Measurements from ENCODE around the gene BABAM2. TPM values are rescaled to one million over a fixed set of nuclear protein-coding genes. Genes with fewer than 3 reads are reported as not detected.

Gene BABAM2
- total and polyA plus RNA-seq, 4 donors, result 17.2 to 53.8 (median 36.5) TPM

GRCh38 chr2:28034696-28035095 is 144.2 kb downstream of the BABAM2 start:
- Histone ChIP-seq H3K27ac (ENCODE audit: low read depth in 1 of 2, low read length in 2 of 2) (no peak overlapping the region), H3K27me3 (ENCODE audit: control insufficient read depth in 1 of 2, insufficient read depth in 2 of 2, low read length in 1 of 2) (no peaks in the 10 kb centered on the region), H3K4me3 (ENCODE audit: low read length in 2 of 2) (no peak overlapping the region), H3K36me3 (ENCODE audit: control insufficient read depth in 1 of 2, insufficient read depth in 2 of 2, low read length in 1 of 2) (no peaks in the 10 kb centered on the region), H3K4me1 (ENCODE audit: control insufficient read depth in 1 of 2, insufficient read depth in 2 of 2, low read length in 2 of 2) (peaks cover 2 to 4% of the 10 kb centered on the region in 2 donors), H3K9me3 (ENCODE audit: control insufficient read depth, low read length) (no peaks in the 10 kb centered on the region)
- ATAC-seq (ENCODE audit: low FRiP score) (no peak), DNase-seq (no peak)
- intact Hi-C loops (cut with DNase I), result no loop called here
- 90 to 92% methylated on average over 6 of the region's 6 CpGs for WGBS, 2 donors

GRCh38 chr2:28035163-28035690 is 144.7 kb downstream of the BABAM2 start:
- DNase-seq (no peak), ATAC-seq (ENCODE audit: low FRiP score) (no peak)
- WGBS, 2 donors, result 95 to 96% methylated on average over 3 of the region's 3 CpGs
- H3K27ac ChIP-seq (ENCODE audit: low read depth in 1 of 2, low read length in 2 of 2), result no peak overlapping the region
- H3K9me3 ChIP-seq (ENCODE audit: control insufficient read depth, low read length), result no peaks in the 10 kb centered on the region
- intact Hi-C loops (cut with DNase I), result no loop called here
- peaks cover 2 to 4% of the 10 kb centered on the region in 2 donors for H3K4me1 ChIP-seq (ENCODE audit: control insufficient read depth in 1 of 2, insufficient read depth in 2 of 2, low read length in 2 of 2)
- no peaks in the 10 kb centered on the region for H3K36me3 ChIP-seq (ENCODE audit: control insufficient read depth in 1 of 2, insufficient read depth in 2 of 2, low read length in 1 of 2)
- no peaks in the 10 kb centered on the region for H3K27me3 ChIP-seq (ENCODE audit: control insufficient read depth in 1 of 2, insufficient read depth in 2 of 2, low read length in 1 of 2)
- no peak overlapping the region for H3K4me3 ChIP-seq (ENCODE audit: low read length in 2 of 2)

GRCh38 chr2:28035816-28036215 is 145.3 kb downstream of the BABAM2 start:
- Histone ChIP-seq H3K4me3 (ENCODE audit: low read length in 2 of 2) (no peak overlapping the region), H3K27ac (ENCODE audit: low read depth in 1 of 2, low read length in 2 of 2) (no peak overlapping the region), H3K9me3 (ENCODE audit: control insufficient read depth, low read length) (no peaks in the 10 kb centered on the region), H3K4me1 (ENCODE audit: control insufficient read depth in 1 of 2, insufficient read depth in 2 of 2, low read length in 2 of 2) (peaks cover 0 to 2% of the 10 kb centered on the region in 2 donors), H3K36me3 (ENCODE audit: control insufficient read depth in 1 of 2, insufficient read depth in 2 of 2, low read length in 1 of 2) (no peaks in the 10 kb centered on the region), H3K27me3 (ENCODE audit: control insufficient read depth in 1 of 2, insufficient read depth in 2 of 2, low read length in 1 of 2) (no peaks in the 10 kb centered on the region)
- DNase-seq (no peak), ATAC-seq (ENCODE audit: low FRiP score) (no peak)
- intact Hi-C loops (cut with DNase I), result no loop called here
- WGBS, 2 donors, result 98% methylated on average over 4 of the region's 4 CpGs

- Histone ChIP-seq H3K4me3 (ENCODE audit: low read length in 2 of 2) (no peak overlapping the region), H3K27ac (ENCODE audit: low read depth in 1 of 2, low read length in 2 of 2) (no peak overlapping the region), H3K36me3 (ENCODE audit: control insufficient read depth in 1 of 2, insufficient read depth in 2 of 2, low read length in 1 of 2) (no peaks in the 10 kb centered on the region), H3K9me3 (ENCODE audit: control insufficient read depth, low read length) (no peaks in the 10 kb centered on the region), H3K4me1 (ENCODE audit: control insufficient read depth in 1 of 2, insufficient read depth in 2 of 2, low read length in 2 of 2) (peaks cover 0 to 1% of the 10 kb centered on the region in 2 donors), H3K27me3 (ENCODE audit: control insufficient read depth in 1 of 2, insufficient read depth in 2 of 2, low read length in 1 of 2) (no peaks in the 10 kb centered on the region)
- 97 to 98% methylated on average over 1 of the region's 1 CpG for WGBS, 2 donors
- ATAC-seq (ENCODE audit: low FRiP score), result no peak
- intact Hi-C loops (cut with DNase I), result no loop called here
- no peak for DNase-seq
These were observed 145.8 kb downstream of the BABAM2 start for GRCh38 chr2:28036307-28036706.

- no peak overlapping the region for H3K27ac ChIP-seq (ENCODE audit: low read depth in 1 of 2, low read length in 2 of 2)
- no peaks in the 10 kb centered on the region for H3K9me3 ChIP-seq (ENCODE audit: control insufficient read depth, low read length)
- no peaks in the 10 kb centered on the region for H3K36me3 ChIP-seq (ENCODE audit: control insufficient read depth in 1 of 2, insufficient read depth in 2 of 2, low read length in 1 of 2)
- no peak overlapping the region for H3K4me3 ChIP-seq (ENCODE audit: low read length in 2 of 2)
- H3K4me1 ChIP-seq (ENCODE audit: control insufficient read depth in 1 of 2, insufficient read depth in 2 of 2, low read length in 2 of 2), result peaks cover 0 to 2% of the 10 kb centered on the region in 2 donors
- WGBS, 2 donors, result 86 to 89% methylated on average over 1 of the region's 1 CpG
- ATAC-seq (ENCODE audit: low FRiP score) (no peak), DNase-seq (no peak)
- no peaks in the 10 kb centered on the region for H3K27me3 ChIP-seq (ENCODE audit: control insufficient read depth in 1 of 2, insufficient read depth in 2 of 2, low read length in 1 of 2)
- intact Hi-C loops (cut with DNase I), result no loop called here
These were observed 148.2 kb downstream of the BABAM2 start for GRCh38 chr2:28038722-28039121.

- ATAC-seq (ENCODE audit: low FRiP score) (no peak), DNase-seq (no peak)
- WGBS, 2 donors, result 84 to 89% methylated on average over 8 of the region's 8 CpGs
- no peaks in the 10 kb centered on the region for H3K27me3 ChIP-seq (ENCODE audit: control insufficient read depth in 1 of 2, insufficient read depth in 2 of 2, low read length in 1 of 2)
- H3K27ac ChIP-seq (ENCODE audit: low read depth in 1 of 2, low read length in 2 of 2), result no peak overlapping the region
- H3K4me1 ChIP-seq (ENCODE audit: control insufficient read depth in 1 of 2, insufficient read depth in 2 of 2, low read length in 2 of 2), result peaks cover 0 to 2% of the 10 kb centered on the region in 2 donors
- intact Hi-C loops (cut with DNase I), result no loop called here
- H3K4me3 ChIP-seq (ENCODE audit: low read length in 2 of 2), result no peak overlapping the region
- H3K9me3 ChIP-seq (ENCODE audit: control insufficient read depth, low read length), result no peaks in the 10 kb centered on the region
- no peaks in the 10 kb centered on the region for H3K36me3 ChIP-seq (ENCODE audit: control insufficient read depth in 1 of 2, insufficient read depth in 2 of 2, low read length in 1 of 2)
These were observed 155.3 kb downstream of the BABAM2 start for GRCh38 chr2:28045676-28046351.

- 96 to 98% methylated on average over 2 of the region's 2 CpGs for WGBS, 2 donors
- Histone ChIP-seq H3K27me3 (ENCODE audit: control insufficient read depth in 1 of 2, insufficient read depth in 2 of 2, low read length in 1 of 2) (no peaks in the 10 kb centered on the region), H3K4me1 (ENCODE audit: control insufficient read depth in 1 of 2, insufficient read depth in 2 of 2, low read length in 2 of 2) (no peaks in the 10 kb centered on the region), H3K9me3 (ENCODE audit: control insufficient read depth, low read length) (no peaks in the 10 kb centered on the region), H3K36me3 (ENCODE audit: control insufficient read depth in 1 of 2, insufficient read depth in 2 of 2, low read length in 1 of 2) (no peaks in the 10 kb centered on the region), H3K27ac (ENCODE audit: low read depth in 1 of 2, low read length in 2 of 2) (no peak overlapping the region), H3K4me3 (ENCODE audit: low read length in 2 of 2) (no peak overlapping the region)
- ATAC-seq (ENCODE audit: low FRiP score) (no peak), DNase-seq (no peak)
- intact Hi-C loops (cut with DNase I), result no loop called here
These were observed 156.4 kb downstream of the BABAM2 start for GRCh38 chr2:28046921-28047320.

GRCh38 chr2:28047681-28048080 is 157.2 kb downstream of the BABAM2 start:
- H3K4me1 ChIP-seq (ENCODE audit: control insufficient read depth in 1 of 2, insufficient read depth in 2 of 2, low read length in 2 of 2), result no peaks in the 10 kb centered on the region
- no peak overlapping the region for H3K27ac ChIP-seq (ENCODE audit: low read depth in 1 of 2, low read length in 2 of 2)
- no peak overlapping the region for H3K4me3 ChIP-seq (ENCODE audit: low read length in 2 of 2)
- H3K27me3 ChIP-seq (ENCODE audit: control insufficient read depth in 1 of 2, insufficient read depth in 2 of 2, low read length in 1 of 2), result no peaks in the 10 kb centered on the region
- intact Hi-C loops (cut with DNase I), result no loop called here
- H3K9me3 ChIP-seq (ENCODE audit: control insufficient read depth, low read length), result no peaks in the 10 kb centered on the region
- H3K36me3 ChIP-seq (ENCODE audit: control insufficient read depth in 1 of 2, insufficient read depth in 2 of 2, low read length in 1 of 2), result no peaks in the 10 kb centered on the region
- ATAC-seq (ENCODE audit: low FRiP score), result no peak
- no peak for DNase-seq

GRCh38 chr2:28048341-28048740 is 157.8 kb downstream of the BABAM2 start:
- no peaks in the 10 kb centered on the region for H3K9me3 ChIP-seq (ENCODE audit: control insufficient read depth, low read length)
- intact Hi-C loops (cut with DNase I), result no loop called here
- H3K27me3 ChIP-seq (ENCODE audit: control insufficient read depth in 1 of 2, insufficient read depth in 2 of 2, low read length in 1 of 2), result no peaks in the 10 kb centered on the region
- H3K4me3 ChIP-seq (ENCODE audit: low read length in 2 of 2), result no peak overlapping the region
- H3K27ac ChIP-seq (ENCODE audit: low read depth in 1 of 2, low read length in 2 of 2), result no peak overlapping the region
- no peaks in the 10 kb centered on the region for H3K4me1 ChIP-seq (ENCODE audit: control insufficient read depth in 1 of 2, insufficient read depth in 2 of 2, low read length in 2 of 2)
- 97 to 98% methylated on average over 3 of the region's 3 CpGs for WGBS, 2 donors
- no peak for DNase-seq
- no peak for ATAC-seq (ENCODE audit: low FRiP score)
- H3K36me3 ChIP-seq (ENCODE audit: control insufficient read depth in 1 of 2, insufficient read depth in 2 of 2, low read length in 1 of 2), result no peaks in the 10 kb centered on the region
